Left hindlimb (tissue), 1 donor: ENCODE measurements around the gene CEACAM4.

ENCODE experiments used
- DNase-seq: peaks from one replicate; pipeline ENCODE4 v3.0.0-alpha.2; 2018

The CEACAM4 gene

GRCh38 chr19:41616792-41617621, 9.9 kb downstream of the CEACAM4 start:
- DNase-seq: no peak

DNA sequence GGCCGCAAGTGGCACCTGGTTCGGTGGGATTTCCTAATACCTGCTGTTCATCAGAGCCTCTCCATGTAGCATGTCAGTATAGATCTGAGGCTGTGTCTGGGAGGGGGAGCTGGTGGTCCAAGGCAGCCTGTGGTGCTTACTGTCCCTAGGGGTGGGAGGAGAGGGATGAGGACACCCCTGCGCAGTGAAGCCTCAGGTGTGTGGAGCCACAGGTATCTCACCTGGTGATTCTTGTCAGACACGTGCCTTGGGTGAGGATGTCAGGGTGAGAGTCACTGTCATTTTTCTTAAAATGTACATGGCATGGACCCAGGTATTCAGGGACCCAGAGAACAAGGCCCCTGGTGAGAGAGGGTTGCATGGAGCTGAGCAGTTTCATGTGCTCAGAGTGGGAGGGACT, 11.7 kb downstream of the CEACAM4 start:
- DNase-seq: no peak

DNA sequence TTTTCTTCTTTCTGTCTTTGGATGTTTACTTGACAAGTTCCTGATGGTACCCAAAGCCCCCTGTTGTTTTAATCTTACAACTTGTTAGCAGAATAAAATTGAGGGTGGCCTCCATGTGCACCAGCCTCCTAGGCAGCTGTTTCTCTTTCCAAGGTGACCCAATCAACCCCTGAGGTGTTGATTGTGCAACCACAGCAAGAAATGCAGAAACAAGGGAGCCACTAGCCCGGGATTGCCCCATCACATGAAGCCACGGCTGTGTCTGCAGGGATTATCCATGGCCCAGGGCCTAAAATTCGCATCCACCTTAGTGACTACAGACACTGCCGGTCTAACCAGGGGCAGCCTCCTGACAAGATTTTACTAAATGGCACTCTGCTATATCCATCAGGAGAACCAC, 14.4 kb downstream of the CEACAM4 start:
- DNase-seq: no peak

DNA sequence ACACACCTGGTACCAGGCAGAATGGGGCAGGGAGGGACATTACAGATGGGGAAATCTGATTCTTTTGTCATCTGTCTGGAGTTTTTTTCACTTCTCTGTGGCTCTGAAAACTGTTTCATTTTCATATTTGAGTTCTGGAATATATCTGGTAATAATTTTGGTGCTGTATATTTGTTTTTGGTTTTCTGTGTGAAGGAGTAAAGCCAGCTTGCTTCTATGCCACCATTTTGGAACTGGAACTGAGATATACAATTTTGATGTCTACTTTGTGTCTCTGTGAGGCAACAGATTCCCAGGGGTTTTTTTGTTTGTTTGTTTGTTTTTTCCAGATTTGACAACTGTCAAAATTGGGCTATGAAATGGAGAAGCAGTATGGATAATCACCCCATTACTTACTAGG, 16.1 kb downstream of the CEACAM4 start:
- DNase-seq: no peak

DNA sequence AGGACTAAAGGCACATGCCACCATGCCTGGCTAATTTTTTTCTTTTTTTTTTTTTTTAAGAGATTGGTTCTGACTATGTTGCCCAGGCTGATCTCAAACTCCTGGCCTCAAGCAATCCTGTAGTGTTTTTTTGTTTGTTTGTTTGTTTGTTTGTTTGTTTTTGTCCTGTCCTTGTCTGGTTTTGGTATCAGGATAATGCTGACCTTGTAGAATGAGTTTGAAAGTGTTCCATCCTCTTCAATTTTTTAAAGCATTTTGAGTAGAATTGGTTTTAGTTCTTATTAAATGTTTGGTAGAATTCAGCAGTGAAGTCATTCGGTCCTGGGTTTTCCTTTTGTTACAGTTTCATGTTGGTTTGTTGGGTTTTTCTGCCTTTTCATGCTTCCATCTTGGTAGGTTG, 19.2 kb downstream of the CEACAM4 start:
- no peak for DNase-seq

DNA sequence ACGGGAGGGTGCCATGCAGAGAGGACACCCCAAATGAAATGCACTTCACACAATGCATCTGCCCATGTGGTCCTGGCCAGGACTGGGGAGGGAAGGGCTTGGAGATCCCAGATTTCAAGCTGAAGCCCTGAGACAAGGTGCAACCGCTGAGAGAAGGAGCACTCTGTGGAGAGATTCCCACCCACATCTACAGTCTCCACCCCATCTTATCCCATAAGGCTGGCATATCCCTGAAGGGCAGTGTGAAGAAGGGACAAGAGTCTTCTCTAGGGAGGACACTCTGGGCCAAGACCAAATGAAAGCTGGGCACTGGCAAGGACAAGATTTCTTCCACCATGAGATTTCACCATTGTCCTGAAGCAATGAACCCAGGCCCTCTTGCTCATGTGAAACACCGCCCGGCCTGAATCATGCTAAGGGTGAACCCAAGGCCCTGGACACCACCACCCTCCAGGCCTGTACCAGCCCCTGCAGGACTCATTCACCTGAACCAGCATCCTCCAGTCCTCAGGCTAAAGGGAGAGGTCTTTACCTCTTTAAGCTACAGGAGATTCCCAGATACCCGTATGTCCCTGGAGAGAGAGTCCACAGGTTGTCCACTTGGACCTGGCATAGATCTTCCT, 20.5 kb downstream of the CEACAM4 start:
- no peak for DNase-seq

GRCh38 chr19:41604831-41605230, 22.0 kb downstream of the CEACAM4 start:
- no peak for DNase-seq

DNA sequence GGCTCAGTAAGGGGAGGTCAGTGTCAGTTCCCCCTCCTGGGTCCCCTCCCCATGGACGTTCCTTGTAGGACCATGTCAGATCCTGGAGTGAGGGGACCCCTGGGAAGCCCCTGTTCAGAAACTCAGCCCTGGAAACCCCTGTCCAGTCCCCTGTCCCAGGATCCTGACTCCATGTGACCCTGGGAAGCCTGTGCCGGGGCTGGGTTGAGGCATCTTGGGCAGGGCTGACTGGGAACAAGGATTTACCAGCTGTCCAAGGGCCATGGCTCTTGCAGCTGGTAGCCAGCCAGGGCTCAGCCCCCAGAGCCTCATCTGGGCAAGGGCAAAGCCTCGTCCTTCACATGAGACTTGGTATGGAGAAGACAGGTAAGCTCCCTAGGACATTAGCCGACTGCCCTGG, 25.1 kb downstream of the CEACAM4 start:
- no peak for DNase-seq

DNA sequence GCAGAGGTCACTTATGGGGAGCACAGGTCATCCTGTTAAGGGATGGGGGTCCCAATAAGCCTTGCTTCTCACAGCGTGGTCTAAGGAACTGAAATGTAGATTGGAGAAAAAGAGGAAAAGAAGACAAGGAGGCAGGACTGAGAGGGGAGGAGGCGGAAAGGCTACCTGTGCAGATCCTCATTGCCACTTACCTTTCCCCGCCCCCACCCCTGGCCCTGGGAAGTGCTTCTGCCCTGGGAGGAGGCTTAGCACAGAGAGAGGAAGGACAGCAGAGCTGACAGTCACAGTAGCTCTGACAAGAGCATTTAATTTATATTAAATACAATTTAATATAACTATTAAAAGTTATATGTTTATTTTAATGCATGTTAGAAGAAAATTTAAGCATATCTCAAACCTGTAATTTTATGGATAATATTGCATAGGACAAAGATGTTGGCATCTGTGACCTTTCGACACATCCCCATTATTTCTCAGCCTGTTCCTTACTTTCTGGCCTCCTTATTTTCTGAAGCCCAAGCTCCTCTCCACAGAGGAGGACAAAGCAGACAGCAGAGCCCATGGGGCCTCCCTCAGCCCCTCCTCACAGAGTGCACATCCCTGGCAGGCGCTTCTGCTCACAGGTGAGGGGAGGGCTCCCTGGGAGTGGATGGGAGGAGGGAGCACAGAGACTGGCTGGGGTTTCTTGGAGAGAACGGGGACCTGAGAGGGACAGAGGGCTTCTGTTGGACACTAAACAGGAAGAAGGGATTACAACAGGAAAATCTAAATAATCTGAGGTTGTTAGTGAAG, 27.5 kb downstream of the CEACAM4 start:
- DNase-seq: no peak

DNA sequence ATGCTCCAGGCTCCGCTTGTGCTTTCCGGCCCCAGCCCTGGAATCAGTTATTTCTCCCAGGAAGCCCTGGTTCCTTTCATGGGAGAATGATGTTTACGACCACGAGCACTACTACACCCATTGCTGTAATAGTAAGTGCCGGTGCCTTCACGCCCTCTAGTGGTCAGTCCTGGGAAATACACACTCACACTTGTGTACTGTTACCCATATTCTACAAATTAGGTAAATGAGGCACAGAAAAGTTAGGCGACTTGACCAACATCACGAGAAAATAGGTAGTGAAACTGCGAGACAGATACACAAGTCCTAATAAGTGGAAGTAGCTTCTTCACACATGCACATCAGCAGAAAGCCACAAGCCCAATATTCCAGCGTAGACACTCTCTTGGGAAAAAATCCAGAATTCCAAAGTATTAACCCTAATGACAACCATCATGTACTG, 29.3 kb downstream of the CEACAM4 start:
- DNase-seq: no peak

- no peak for DNase-seq
Measured at GRCh38 chr19:41595890-41596280, 31.0 kb downstream of the CEACAM4 start.

DNA sequence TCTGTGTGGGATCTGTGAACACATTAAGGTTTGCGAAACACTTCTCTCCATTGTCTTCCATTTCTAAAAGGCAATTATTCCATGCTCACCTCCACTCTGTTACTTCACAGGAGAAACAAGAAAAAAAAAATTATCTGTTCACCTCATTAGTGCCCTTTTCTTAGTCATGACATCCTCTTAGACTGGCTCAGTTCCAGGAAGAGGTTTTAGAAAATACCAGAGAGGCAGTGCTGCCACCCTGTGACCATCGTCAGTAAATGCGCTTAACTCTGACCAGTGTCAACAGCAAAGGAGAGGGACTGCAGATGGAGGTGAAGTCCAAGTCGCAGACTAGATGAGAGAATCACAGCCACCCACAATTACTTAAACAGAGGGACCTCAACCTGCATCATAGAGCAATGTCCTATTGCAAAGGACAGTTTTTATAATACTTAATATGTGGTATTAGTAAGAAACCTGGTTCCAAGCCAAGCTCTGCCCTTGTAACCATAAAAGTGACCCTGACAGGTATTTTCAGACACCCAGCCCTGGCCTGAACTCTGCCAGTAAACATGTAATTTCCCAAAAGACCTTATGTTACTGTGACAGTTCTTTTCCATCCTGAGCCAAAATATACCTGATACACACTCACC, 31.5 kb downstream of the CEACAM4 start:
- no peak for DNase-seq

- no peak for DNase-seq
Measured at GRCh38 chr19:41591951-41592562, 34.8 kb downstream of the CEACAM4 start.

DNA sequence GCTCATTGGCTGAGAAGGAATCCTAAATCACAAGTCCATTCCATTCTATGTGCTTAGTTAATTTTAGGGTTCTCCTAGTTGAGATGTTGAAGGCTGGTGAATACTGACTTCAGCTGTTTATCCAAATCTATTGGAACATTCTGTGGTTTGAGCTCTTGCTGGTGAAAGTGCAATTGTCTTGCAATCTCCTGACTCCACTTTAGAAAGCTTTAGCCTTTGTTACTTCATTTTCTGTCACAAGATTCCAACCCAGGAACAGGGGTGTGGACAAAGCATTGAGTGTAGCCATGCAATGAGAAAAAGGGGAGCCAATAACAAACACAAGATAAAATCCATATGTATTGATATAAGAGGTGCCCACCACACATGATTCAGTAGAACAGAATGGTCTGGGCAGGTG, 35.9 kb downstream of the CEACAM4 start:
- DNase-seq: no peak

- no peak for DNase-seq
Measured at GRCh38 chr19:41589371-41589770, 37.5 kb downstream of the CEACAM4 start.

- DNase-seq: no peak
Measured at GRCh38 chr19:41588497-41589209, 38.2 kb downstream of the CEACAM4 start.

GRCh38 chr19:41587838-41588210, 39.0 kb downstream of the CEACAM4 start:
- DNase-seq: no peak

DNA sequence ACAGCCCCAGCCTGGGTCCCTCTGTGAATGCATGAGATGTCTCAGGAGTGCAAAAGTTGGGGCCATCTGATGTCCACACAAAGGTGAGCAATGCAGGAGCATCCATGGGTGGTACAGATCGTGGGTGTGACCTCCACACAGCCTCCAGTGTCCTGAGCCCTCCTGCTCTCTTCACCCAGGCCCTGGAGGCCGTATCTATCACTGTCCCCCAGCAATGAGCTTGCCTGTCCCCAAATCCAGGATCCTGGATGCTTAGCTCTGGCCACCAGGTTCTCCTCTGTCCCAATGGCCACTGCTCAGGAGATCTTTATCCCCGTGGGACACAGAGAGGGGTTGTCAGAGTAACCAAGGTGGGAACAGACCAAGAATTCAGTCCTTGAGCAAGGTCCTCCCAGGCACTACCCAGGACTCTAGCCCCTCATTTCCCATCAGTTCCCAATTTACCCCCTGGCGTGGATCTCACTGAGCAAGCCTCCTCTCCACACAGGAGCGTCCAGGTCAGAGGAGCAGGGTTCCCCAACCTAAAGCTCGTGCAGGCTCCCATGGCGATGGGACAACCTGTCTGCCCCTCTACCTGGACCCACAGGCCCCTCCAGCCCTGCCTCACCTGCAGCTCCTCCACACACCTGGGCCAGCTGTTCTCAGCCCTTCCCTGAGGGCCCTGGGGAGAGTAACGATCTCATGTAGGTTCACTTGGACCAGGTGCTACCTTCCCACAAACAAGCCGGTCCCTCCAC, 39.6 kb downstream of the CEACAM4 start:
- DNase-seq: no peak

GRCh38 chr19:41586064-41586463, 40.8 kb downstream of the CEACAM4 start:
- no peak for DNase-seq

DNA sequence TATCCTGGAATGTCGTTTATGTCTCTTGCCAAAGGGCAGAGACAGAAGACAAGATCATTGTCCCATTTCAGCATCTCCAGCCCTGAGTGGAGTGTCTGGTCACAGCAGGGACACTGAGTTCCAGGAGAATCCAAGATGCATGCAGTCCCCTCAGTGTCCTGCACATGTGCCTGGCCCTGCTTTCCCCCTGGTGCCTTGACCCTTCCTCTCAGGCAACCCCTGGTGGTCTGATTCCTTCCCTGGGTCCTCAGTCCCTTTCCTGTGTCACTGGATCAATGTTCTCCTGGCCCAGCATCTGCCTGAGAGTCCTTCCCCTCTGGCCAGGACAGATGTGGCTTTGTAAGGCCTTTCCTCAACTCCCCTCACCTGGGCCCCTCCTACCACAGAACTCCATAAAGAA, 41.9 kb downstream of the CEACAM4 start:
- DNase-seq: no peak

DNA sequence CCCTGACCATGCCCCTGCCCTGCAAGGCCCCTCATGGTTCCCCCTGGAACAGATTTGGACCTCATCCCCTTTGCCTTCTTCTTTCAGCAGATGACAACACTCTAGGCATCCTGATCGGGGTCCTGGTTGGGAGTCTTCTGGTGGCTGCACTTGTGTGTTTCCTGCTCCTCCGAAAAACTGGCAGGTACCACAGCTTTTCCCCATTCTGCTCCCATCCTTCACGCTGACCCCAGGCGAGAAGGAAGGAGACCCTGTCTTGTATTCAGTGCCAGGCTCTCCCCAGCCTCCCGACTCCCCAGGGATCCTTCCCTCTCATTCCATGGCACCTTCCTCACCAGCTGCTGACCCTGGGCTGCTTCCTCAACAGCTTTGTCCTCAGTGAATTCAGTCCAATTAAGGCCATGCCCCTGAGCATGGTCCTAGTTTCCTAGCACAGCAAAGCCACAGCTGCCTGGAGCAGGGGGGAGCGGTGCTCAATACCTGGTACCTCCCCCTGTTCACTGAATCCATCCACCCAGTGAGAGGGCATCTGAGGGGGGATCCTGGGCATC, 42.5 kb downstream of the CEACAM4 start:
- DNase-seq: no peak
